GM21447 (cell line): ENCODE results near the gene KCNQ1.

Source experiments
- ATAC-seq: cut with Tn5 transposase; IDR thresholded peaks from one replicate; pipeline ENCODE4 v1.9.1; 2021; ENCODE audit not compliant: unreplicated experiment

Gene KCNQ1

GRCh38 chr11:2565447-2566222 lies 120.8 kb downstream of the KCNQ1 start:
- no peak for ATAC-seq

GRCh38 chr11:2566223-2567025 lies 121.6 kb downstream of the KCNQ1 start:
- no peak for ATAC-seq

- ATAC-seq, result no peak
Observed at GRCh38 chr11:2567026-2567671, 122.3 kb downstream of the KCNQ1 start.

- ATAC-seq, result no peak
Observed at GRCh38 chr11:2569321-2569721, 124.5 kb downstream of the KCNQ1 start.

- ATAC-seq, result no peak
Observed at GRCh38 chr11:2569731-2570210, 125.0 kb downstream of the KCNQ1 start.

GRCh38 chr11:2570211-2570811 lies 125.5 kb downstream of the KCNQ1 start:
- no peak for ATAC-seq

- no peak for ATAC-seq
Observed at GRCh38 chr11:2570841-2571597, 126.2 kb downstream of the KCNQ1 start.

GRCh38 chr11:2571598-2572281 lies 126.9 kb downstream of the KCNQ1 start:
- no peak for ATAC-seq

GRCh38 chr11:2572491-2573239 lies 127.9 kb downstream of the KCNQ1 start:
- ATAC-seq, result no peak

- no peak for ATAC-seq
Observed at GRCh38 chr11:2573240-2574042, 128.6 kb downstream of the KCNQ1 start.

GRCh38 chr11:2574043-2574552 lies 129.3 kb downstream of the KCNQ1 start:
- ATAC-seq, result no peak

- ATAC-seq, result no peak
Observed at GRCh38 chr11:2574553-2575535, 130.0 kb downstream of the KCNQ1 start.

- no peak for ATAC-seq
Observed at GRCh38 chr11:2575591-2576051, 130.8 kb downstream of the KCNQ1 start.

- no peak for ATAC-seq
Observed at GRCh38 chr11:2576111-2576510, 131.3 kb downstream of the KCNQ1 start.

- no peak for ATAC-seq
Observed at GRCh38 chr11:2576549-2576948, 131.7 kb downstream of the KCNQ1 start.

GRCh38 chr11:2577031-2577990 lies 132.5 kb downstream of the KCNQ1 start:
- ATAC-seq, result no peak
